GM10248 (cell line): ENCODE measurements around the gene SH3TC1.

Experiments
- CTCF ChIA-PET: fragments of 300-600 bp; sonication (Branson Sonifier 250); formaldehyde crosslinking; extraction: SDS; loops from one replicate; lab custom pipeline; 2021; ENCODE audit warnings: antibody characterized with exemption; lab: Yijun Ruan, JAX
- POLR2A ChIA-PET: fragments of 350-650 bp; sonication (Branson Sonifier 250); formaldehyde crosslinking; extraction: SDS; loops from one replicate; lab custom pipeline; 2020; ENCODE audit warnings: antibody characterized with exemption; lab: Yijun Ruan, JAX
- DNase-seq: peaks from one replicate; pipeline ENCODE4 v3.0.0; 2012; ENCODE audit errors: extremely low spot score
- TF ChIP-seq, protein P1 (sequence below): IDR thresholded peaks from 2 replicates; pipeline ENCODE4 v1.5.1; 2012; ENCODE audit warnings: mild to moderate bottlenecking, low read depth; ENCODE audit errors: extremely low read depth, missing control alignments, control extremely low read depth

The SH3TC1 gene

GRCh38 chr4:8210616-8211015 lies 11.5 kb downstream of the SH3TC1 start:
- ChIA-PET POLR2A (no interaction called here), CTCF (interaction anchor here (1.0 to 1.1 kb wide), 2 partner anchors 32 to 196 kb away, joined by 3 read pairs; no protein-coding TSS in a partner anchor)
- DNase-seq, result no peak
- TF ChIP-seq, protein P1, sequence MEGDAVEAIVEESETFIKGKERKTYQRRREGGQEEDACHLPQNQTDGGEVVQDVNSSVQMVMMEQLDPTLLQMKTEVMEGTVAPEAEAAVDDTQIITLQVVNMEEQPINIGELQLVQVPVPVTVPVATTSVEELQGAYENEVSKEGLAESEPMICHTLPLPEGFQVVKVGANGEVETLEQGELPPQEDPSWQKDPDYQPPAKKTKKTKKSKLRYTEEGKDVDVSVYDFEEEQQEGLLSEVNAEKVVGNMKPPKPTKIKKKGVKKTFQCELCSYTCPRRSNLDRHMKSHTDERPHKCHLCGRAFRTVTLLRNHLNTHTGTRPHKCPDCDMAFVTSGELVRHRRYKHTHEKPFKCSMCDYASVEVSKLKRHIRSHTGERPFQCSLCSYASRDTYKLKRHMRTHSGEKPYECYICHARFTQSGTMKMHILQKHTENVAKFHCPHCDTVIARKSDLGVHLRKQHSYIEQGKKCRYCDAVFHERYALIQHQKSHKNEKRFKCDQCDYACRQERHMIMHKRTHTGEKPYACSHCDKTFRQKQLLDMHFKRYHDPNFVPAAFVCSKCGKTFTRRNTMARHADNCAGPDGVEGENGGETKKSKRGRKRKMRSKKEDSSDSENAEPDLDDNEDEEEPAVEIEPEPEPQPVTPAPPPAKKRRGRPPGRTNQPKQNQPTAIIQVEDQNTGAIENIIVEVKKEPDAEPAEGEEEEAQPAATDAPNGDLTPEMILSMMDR, result no peak

DNA sequence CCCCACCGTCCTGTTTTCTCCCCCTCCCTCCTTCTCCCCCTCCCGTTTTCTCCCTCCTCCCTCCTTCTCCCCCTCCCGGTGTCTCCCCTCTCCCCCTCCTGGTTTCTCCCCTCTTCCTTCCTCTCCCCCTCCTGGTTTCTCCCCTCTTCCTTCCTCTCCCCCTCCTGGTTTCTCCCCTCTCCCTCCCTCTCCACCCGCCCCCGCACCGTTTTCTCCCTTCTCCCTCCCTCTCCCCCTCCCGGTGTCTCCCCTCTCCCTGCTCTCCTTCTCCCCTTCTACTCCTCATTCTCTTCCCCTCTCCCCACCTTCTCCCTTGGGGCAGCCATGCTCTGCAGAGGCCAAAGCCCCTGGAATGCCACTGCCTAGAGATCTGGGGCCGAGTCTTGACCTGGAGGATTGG lies 12.2 kb downstream of the SH3TC1 start:
- POLR2A ChIA-PET, result no interaction called here
- no peak for DNase-seq
- CTCF ChIA-PET, result interaction anchor here (1.0 to 2.2 kb wide), 3 partner anchors 31 to 196 kb away, joined by 3 to 8 read pairs (median 3); no protein-coding TSS in a partner anchor
- TF ChIP-seq, protein P1, result no peak

- TF ChIP-seq, protein P1, result no peak
- ChIA-PET CTCF (interaction anchor here (1.1 to 4.3 kb wide), 3 partner anchors 15 to 195 kb away, joined by 3 to 23 read pairs (median 8); no protein-coding TSS in a partner anchor), POLR2A (no interaction called here)
- no peak for DNase-seq
Measured at GRCh38 chr4:8211737-8212581, 12.9 kb downstream of the SH3TC1 start.

DNA sequence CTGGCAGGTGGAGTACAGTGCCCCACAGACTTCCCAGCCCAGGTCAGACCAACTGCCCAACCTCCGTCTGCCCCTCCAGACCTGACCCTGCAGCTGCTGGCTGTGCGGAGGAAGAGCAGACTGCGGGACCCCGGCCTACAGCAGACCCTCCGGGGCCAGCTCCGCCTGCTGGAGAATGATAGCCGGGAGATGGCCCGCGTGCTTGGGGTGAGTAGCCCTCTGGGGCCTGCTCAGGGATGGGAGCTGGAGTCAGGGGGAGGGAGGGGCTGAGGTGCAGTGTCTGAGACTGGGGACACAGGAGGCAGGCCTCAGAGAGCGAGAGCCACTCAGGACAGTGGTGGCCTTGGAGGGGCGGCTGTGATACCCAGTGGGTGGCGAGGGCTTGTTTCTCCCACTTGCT lies 13.5 kb downstream of the SH3TC1 start:
- CTCF ChIA-PET, result interaction anchor here (2.2 to 4.3 kb wide), 2 partner anchors 15 to 36 kb away, joined by 8 to 23 read pairs; no protein-coding TSS in a partner anchor

GRCh38 chr4:8213121-8213520 lies 14.0 kb downstream of the SH3TC1 start:
- no peak for DNase-seq
- POLR2A ChIA-PET, result no interaction called here
- TF ChIP-seq, protein P1, result no peak
- CTCF ChIA-PET, result interaction anchor here (2.2 to 4.3 kb wide), 2 partner anchors 14 to 36 kb away, joined by 8 to 23 read pairs; no protein-coding TSS in a partner anchor

More for the DNA sequence above, 13.5 kb downstream of the SH3TC1 start:
- TF ChIP-seq, protein P1, result no peak
- no peak for DNase-seq
- POLR2A ChIA-PET, result no interaction called here

DNA sequence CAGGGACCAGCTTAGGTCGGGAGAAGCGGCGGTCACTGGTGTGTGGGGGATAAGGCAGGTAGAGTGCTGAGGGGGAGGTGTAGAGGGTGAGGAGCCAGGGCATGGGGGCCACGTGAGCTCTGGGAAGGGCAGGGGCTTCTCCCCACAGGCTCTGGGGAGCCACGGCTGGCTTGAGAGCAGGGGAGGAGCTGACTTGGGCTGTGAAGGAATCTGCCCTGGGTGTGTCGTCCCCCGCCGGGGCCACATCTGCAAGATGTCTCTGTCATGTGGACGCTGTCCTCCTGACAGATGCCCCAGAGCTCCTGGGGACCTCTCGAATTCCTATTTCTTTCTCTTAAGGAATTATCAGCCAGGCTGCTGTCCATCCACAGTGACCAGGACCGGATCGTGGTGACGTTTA lies 15.0 kb downstream of the SH3TC1 start:
- ChIA-PET CTCF (interaction anchor here (0.9 to 4.3 kb wide), 4 partner anchors 13 to 694 kb away, joined by 3 to 23 read pairs (median 4); no protein-coding TSS in a partner anchor), POLR2A (no interaction called here)
- no peak for DNase-seq
- TF ChIP-seq, protein P1, result no peak
